HEK293 (cell line): ENCODE results near the gene RHOG.

Source experiments
- CTCF ChIP-seq: fragments of 450-650 bp; formaldehyde crosslinking; IDR thresholded peaks from 2 replicates; pipeline ENCODE4 v1.5.1; 2016; ENCODE audit warnings: missing biosample characterization, missing genetic modification characterization
- GFI1B ChIP-seq: fragments of 450-650 bp; formaldehyde crosslinking; IDR thresholded peaks from 2 replicates; pipeline ENCODE4 v1.5.1; 2016; ENCODE audit warnings: missing biosample characterization, missing genetic modification characterization
- GLIS2 ChIP-seq: fragments of 450-650 bp; formaldehyde crosslinking; IDR thresholded peaks from 2 replicates; pipeline ENCODE4 v1.5.1; 2016; ENCODE audit warnings: missing biosample characterization, missing genetic modification characterization
- IKZF3 ChIP-seq: fragments of 450-650 bp; IDR thresholded peaks from 2 replicates; pipeline ENCODE4 v1.5.0; 2018; ENCODE audit warnings: missing biosample characterization, mild to moderate bottlenecking, missing genetic modification characterization, moderate library complexity
- KLF1 ChIP-seq: fragments of 450-650 bp; formaldehyde crosslinking; IDR thresholded peaks from 2 replicates; pipeline ENCODE4 v1.5.1; 2016; ENCODE audit warnings: missing biosample characterization, missing genetic modification characterization
- KLF16 ChIP-seq: fragments of 450-650 bp; formaldehyde crosslinking; IDR thresholded peaks from 2 replicates; pipeline ENCODE4 v1.5.1; 2017; ENCODE audit warnings: missing biosample characterization, missing genetic modification characterization
- SCRT2 ChIP-seq: fragments of 450-650 bp; formaldehyde crosslinking; IDR thresholded peaks from 2 replicates; pipeline ENCODE4 v1.5.1; 2016; ENCODE audit warnings: missing biosample characterization, missing genetic modification characterization
- SP2 ChIP-seq: fragments of 450-650 bp; formaldehyde crosslinking; IDR thresholded peaks from 2 replicates; pipeline ENCODE4 v1.5.1; 2016; ENCODE audit warnings: missing biosample characterization, missing genetic modification characterization
- TRIM28 ChIP-seq: IDR thresholded peaks from 2 replicates; pipeline ENCODE4 v1.6.1; 2011; ENCODE audit warnings: low read length, control low read depth, borderline replicate concordance
- ZBTB10 ChIP-seq: fragments of 450-650 bp; formaldehyde crosslinking; IDR thresholded peaks from 2 replicates; pipeline ENCODE4 v1.5.1; 2016; ENCODE audit warnings: missing biosample characterization, missing genetic modification characterization
- ZBTB20 ChIP-seq: fragments of 450-650 bp; formaldehyde crosslinking; IDR thresholded peaks from 2 replicates; pipeline ENCODE4 v1.5.1; 2016; ENCODE audit warnings: missing biosample characterization, missing genetic modification characterization
- ZBTB21 ChIP-seq: fragments of 450-650 bp; formaldehyde crosslinking; IDR thresholded peaks from 2 replicates; pipeline ENCODE4 v1.5.1; 2017; ENCODE audit warnings: missing biosample characterization, missing genetic modification characterization
- ZBTB7A ChIP-seq: fragments of 450-650 bp; formaldehyde crosslinking; IDR thresholded peaks from 2 replicates; pipeline ENCODE4 v1.5.1; 2016; ENCODE audit warnings: low read depth, missing biosample characterization, missing genetic modification characterization
- ZIC2 ChIP-seq: fragments of 450-650 bp; formaldehyde crosslinking; IDR thresholded peaks from 2 replicates; pipeline ENCODE4 v1.5.1; 2016; ENCODE audit warnings: missing biosample characterization, missing genetic modification characterization
- ZNF2 ChIP-seq: fragments of 450-650 bp; formaldehyde crosslinking; IDR thresholded peaks from 2 replicates; pipeline ENCODE4 v1.5.1; 2016; ENCODE audit warnings: missing biosample characterization, missing genetic modification characterization
- ZNF324 ChIP-seq: fragments of 450-650 bp; formaldehyde crosslinking; IDR thresholded peaks from 2 replicates; pipeline ENCODE4 v1.5.1; 2016; ENCODE audit warnings: missing biosample characterization, missing genetic modification characterization
- ZNF341 ChIP-seq: fragments of 450-650 bp; formaldehyde crosslinking; IDR thresholded peaks from 2 replicates; pipeline ENCODE4; 2016; ENCODE audit warnings: low read depth, missing biosample characterization, missing genetic modification characterization
- ZNF394 ChIP-seq: fragments of 450-650 bp; formaldehyde crosslinking; IDR thresholded peaks from 2 replicates; pipeline ENCODE4 v1.5.1; 2016; ENCODE audit warnings: missing biosample characterization, missing genetic modification characterization, mild to moderate bottlenecking, moderate library complexity, borderline replicate concordance
- ZNF521 ChIP-seq: fragments of 450-650 bp; formaldehyde crosslinking; IDR thresholded peaks from 2 replicates; pipeline ENCODE4 v1.5.1; 2017; ENCODE audit warnings: missing biosample characterization, mild to moderate bottlenecking, missing genetic modification characterization
- ZNF600 ChIP-seq: fragments of 450-650 bp; formaldehyde crosslinking; IDR thresholded peaks from 2 replicates; pipeline ENCODE4 v1.5.1; 2016; ENCODE audit warnings: missing biosample characterization, missing genetic modification characterization
- ZNF707 ChIP-seq: fragments of 450-650 bp; formaldehyde crosslinking; IDR thresholded peaks from 2 replicates; pipeline ENCODE4 v1.5.1; 2016; ENCODE audit warnings: missing biosample characterization, missing genetic modification characterization
- ZNF791 ChIP-seq: fragments of 450-650 bp; formaldehyde crosslinking; IDR thresholded peaks from 2 replicates; pipeline ENCODE4 v1.5.1; 2016; ENCODE audit warnings: missing biosample characterization, missing genetic modification characterization
- ZSCAN30 ChIP-seq: fragments of 450-650 bp; IDR thresholded peaks from 2 replicates; pipeline ENCODE4 v1.5.1; 2018; ENCODE audit warnings: missing biosample characterization, mild to moderate bottlenecking, missing genetic modification characterization, moderate library complexity
- TF ChIP-seq, protein P1 (sequence below): sonication (generic); formaldehyde crosslinking; IDR thresholded peaks from 2 replicates; pipeline ENCODE4 v1.8.1; 2022; ENCODE audit warnings: mild to moderate bottlenecking, moderate library complexity, missing genetic modification reagents
- TF ChIP-seq, protein P2 (sequence below): fragments of 450-650 bp; formaldehyde crosslinking; IDR thresholded peaks from 2 replicates; pipeline ENCODE4 v1.5.1; 2016; ENCODE audit warnings: missing biosample characterization, missing genetic modification characterization
- TF ChIP-seq, protein P3 (sequence below): fragments of 450-650 bp; IDR thresholded peaks from 2 replicates; pipeline ENCODE4 v1.5.1; 2018; ENCODE audit warnings: missing biosample characterization, mild to moderate bottlenecking, missing genetic modification characterization
- TF ChIP-seq, protein P4 (sequence below): fragments of 450-650 bp; formaldehyde crosslinking; IDR thresholded peaks from 2 replicates; pipeline ENCODE4 v1.5.1; 2016; ENCODE audit warnings: missing biosample characterization, missing genetic modification characterization

RHOG gene

DNA sequence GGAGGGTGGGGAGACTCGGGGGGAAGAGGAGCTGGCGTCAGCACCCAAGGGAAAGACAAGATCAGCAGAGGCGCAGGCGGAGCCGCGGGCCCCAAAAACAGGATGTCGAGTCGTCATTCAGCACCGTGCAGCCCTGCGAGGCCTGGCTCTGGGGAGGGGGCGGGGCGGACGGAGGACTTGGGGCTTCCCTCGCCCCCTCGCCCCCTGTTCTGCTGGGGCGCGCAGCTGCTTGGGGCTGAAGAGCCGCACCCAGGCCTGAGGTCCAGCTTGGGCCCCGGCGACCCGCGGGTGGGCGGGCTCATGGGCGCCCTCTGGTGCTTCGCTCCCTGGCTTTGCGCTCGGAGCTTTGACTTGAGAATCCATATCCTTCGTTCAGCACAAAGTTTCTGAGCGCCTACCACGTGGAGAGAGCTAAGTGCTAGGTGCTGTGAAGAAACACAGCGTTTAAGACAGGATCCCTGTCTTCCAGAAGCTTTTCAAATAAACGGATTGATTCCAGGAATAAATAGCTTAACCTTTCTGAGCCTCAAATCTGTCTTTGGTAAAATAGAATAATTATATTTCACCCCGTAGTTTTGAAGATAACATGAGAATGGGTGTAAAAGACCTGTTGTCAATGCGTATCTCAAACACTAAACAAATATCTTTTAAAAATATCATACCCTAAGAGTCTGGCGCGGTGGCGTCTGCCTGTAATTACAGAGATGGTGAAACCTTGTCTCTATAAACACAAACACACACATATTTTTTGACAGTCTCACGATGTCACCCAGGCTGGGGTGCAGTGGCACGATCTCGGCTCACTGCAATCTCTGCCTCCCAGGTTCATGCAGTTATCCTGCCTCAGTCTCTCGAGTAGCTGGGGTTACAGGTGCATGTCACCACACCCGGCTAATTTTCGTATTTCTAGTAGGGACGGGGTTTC is 929 bp upstream of the RHOG start (continued):
- TF ChIP-seq, protein P1, sequence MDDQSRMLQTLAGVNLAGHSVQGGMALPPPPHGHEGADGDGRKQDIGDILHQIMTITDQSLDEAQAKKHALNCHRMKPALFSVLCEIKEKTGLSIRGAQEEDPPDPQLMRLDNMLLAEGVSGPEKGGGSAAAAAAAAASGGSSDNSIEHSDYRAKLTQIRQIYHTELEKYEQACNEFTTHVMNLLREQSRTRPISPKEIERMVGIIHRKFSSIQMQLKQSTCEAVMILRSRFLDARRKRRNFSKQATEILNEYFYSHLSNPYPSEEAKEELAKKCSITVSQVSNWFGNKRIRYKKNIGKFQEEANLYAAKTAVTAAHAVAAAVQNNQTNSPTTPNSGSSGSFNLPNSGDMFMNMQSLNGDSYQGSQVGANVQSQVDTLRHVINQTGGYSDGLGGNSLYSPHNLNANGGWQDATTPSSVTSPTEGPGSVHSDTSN: no peak
- TF ChIP-seq, protein P2, sequence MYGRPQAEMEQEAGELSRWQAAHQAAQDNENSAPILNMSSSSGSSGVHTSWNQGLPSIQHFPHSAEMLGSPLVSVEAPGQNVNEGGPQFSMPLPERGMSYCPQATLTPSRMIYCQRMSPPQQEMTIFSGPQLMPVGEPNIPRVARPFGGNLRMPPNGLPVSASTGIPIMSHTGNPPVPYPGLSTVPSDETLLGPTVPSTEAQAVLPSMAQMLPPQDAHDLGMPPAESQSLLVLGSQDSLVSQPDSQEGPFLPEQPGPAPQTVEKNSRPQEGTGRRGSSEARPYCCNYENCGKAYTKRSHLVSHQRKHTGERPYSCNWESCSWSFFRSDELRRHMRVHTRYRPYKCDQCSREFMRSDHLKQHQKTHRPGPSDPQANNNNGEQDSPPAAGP (tag by site-specific recombination): no peak
- TF ChIP-seq KLF16 (tag by site-specific recombination) (peak; percentile 33; the same call in 1 of the 2 replicates), ZNF521 (tag by site-specific recombination) (no peak), ZSCAN30 (peak; percentile 64), IKZF3 (tag by site-specific recombination) (no peak), SP2 (tag by site-specific recombination) (peak; percentile 57), ZBTB21 (tag by site-specific recombination) (no peak), ZNF324 (tag by site-specific recombination) (no peak), ZBTB20 (tag by site-specific recombination) (peak; percentile 65; the same call in 1 of the 2 replicates), ZNF394 (tag by site-specific recombination) (peak; percentile 11; the same call in 1 of the 2 replicates), ZIC2 (tag by site-specific recombination) (peak; percentile 54), ZNF707 (tag by site-specific recombination) (no peak), ZBTB7A (tag by site-specific recombination) (peak; percentile 85; the same call in 1 of the 2 replicates), KLF1 (0 out of 2 replicates have a peak, but pooled peaks have one; percentile 26), TRIM28 (0 out of 2 replicates have a peak, but pooled peaks have one; percentile 46), CTCF (tag by site-specific recombination) (peak; percentile 82), ZNF2 (tag by site-specific recombination) (0 out of 2 replicates have a peak, but pooled peaks have one; percentile 24), ZBTB10 (tag by site-specific recombination) (peak; percentile 89), ZNF600 (tag by site-specific recombination) (peak; percentile 93), GFI1B (tag by site-specific recombination) (no peak), GLIS2 (tag by site-specific recombination) (peak; percentile 82), ZNF791 (tag by site-specific recombination) (no peak), ZNF341 (peak; percentile 55), SCRT2 (tag by site-specific recombination) (peak; percentile 43)
- TF ChIP-seq, protein P3, sequence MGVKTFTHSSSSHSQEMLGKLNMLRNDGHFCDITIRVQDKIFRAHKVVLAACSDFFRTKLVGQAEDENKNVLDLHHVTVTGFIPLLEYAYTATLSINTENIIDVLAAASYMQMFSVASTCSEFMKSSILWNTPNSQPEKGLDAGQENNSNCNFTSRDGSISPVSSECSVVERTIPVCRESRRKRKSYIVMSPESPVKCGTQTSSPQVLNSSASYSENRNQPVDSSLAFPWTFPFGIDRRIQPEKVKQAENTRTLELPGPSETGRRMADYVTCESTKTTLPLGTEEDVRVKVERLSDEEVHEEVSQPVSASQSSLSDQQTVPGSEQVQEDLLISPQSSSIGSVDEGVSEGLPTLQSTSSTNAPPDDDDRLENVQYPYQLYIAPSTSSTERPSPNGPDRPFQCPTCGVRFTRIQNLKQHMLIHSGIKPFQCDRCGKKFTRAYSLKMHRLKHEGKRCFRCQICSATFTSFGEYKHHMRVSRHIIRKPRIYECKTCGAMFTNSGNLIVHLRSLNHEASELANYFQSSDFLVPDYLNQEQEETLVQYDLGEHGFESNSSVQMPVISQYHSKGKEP (tag by site-specific recombination): no peak
- TF ChIP-seq, protein P4, sequence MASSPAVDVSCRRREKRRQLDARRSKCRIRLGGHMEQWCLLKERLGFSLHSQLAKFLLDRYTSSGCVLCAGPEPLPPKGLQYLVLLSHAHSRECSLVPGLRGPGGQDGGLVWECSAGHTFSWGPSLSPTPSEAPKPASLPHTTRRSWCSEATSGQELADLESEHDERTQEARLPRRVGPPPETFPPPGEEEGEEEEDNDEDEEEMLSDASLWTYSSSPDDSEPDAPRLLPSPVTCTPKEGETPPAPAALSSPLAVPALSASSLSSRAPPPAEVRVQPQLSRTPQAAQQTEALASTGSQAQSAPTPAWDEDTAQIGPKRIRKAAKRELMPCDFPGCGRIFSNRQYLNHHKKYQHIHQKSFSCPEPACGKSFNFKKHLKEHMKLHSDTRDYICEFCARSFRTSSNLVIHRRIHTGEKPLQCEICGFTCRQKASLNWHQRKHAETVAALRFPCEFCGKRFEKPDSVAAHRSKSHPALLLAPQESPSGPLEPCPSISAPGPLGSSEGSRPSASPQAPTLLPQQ (tag by site-specific recombination): peak; percentile 47; the same call in 1 of the 2 replicates
